K562 (cell line): ENCODE measurements around the gene TMEM218. TPM values are rescaled to one million over a fixed set of nuclear protein-coding genes. Genes with fewer than 3 reads are reported as not detected.

ENCODE experiments used
- ATAC-seq: fragments of 200-7000 bp; cut with Tn5 transposase; 3 replicates; pipeline ENCODE4 v1.9.1; 2020; ENCODE audit warnings: moderate library complexity
- BruUV-seq: library from RNA; stranded (reverse); fragments of 400-500 nt; replicated peaks from 2 replicates; lab custom pipeline; 2021; lab: Mats Ljungman, UMichigan
- CTCF ChIA-PET: fragments of 300-600 bp; formaldehyde crosslinking; extraction: SDS; loops from one replicate; lab custom pipeline; 2021; ENCODE audit warnings: low intra/inter-chr PET ratio; lab: Yijun Ruan, JAX
- POLR2A ChIA-PET: fragments of 300-600, 350-650 bp; sonication (Branson Sonifier 250); formaldehyde crosslinking; extraction: SDS; loops from one replicate; lab custom pipeline; 2021; ENCODE audit warnings: antibody characterized with exemption, inconsistent platforms; lab: Yijun Ruan, JAX
- DNase-seq, 4 experiments: peaks; one replicate each; pipeline versions ENCODE4 v3.0.0 to v3.0.0-alpha.2; 2011 to 2018; ENCODE audit warnings: low spot score in 3 of 4, mixed read lengths in 3 of 4; ENCODE audit errors: extremely low read depth in 1 of 4
- FAIRE-seq: peaks from 2 replicates; lab custom pipeline; 2011; peaks lifted over from hg19 to GRCh38; lab: Jason Lieb, UNC
- H2AFZ ChIP-seq: 2 replicates; pipeline ENCODE4 v1.6.0; 2011; ENCODE audit warnings: low read depth, low read length, control low read depth, inconsistent platforms
- H3K27ac ChIP-seq: fragments of 200-600 bp; 3 replicates; pipeline ENCODE4 v1.8.0; 2011; ENCODE audit warnings: low read depth, mild to moderate bottlenecking, control low read depth, inconsistent platforms, low read length, moderate library complexity, mixed read lengths; ENCODE audit errors: extremely low read depth
- H3K27me3 ChIP-seq, 2 experiments: fragments of 300-600 bp in 1 of 2; 2 replicates in 1 of 2; 3 replicates in 1 of 2; pipeline versions ENCODE4 v1.6.0 to v1.8.0; 2011; ENCODE audit warnings: inconsistent platforms in 2 of 2, low read length in 2 of 2, mild to moderate bottlenecking in 1 of 2, mixed read lengths in 1 of 2, moderate library complexity in 1 of 2; ENCODE audit not compliant: control insufficient read depth in 2 of 2, insufficient read depth in 2 of 2
- H3K36me3 ChIP-seq: fragments of 300-600 bp; 3 replicates; pipeline ENCODE4 v1.8.0; 2011; ENCODE audit warnings: mild to moderate bottlenecking, low read length, inconsistent platforms; ENCODE audit not compliant: control insufficient read depth, insufficient read depth
- H3K4me1 ChIP-seq, 2 experiments: fragments of 200-600 bp in 1 of 2; replicated peaks in 1 of 2; 2 replicates in 1 of 2; 3 replicates in 1 of 2; pipeline versions ENCODE4 v1.5.1 to v1.8.0; 2011; ENCODE audit warnings: inconsistent platforms in 2 of 2, low read length in 2 of 2, mild to moderate bottlenecking in 1 of 2, mixed read lengths in 1 of 2, moderate library complexity in 1 of 2; ENCODE audit not compliant: control insufficient read depth in 2 of 2, insufficient read depth in 2 of 2
- H3K4me2 ChIP-seq: 2 replicates; pipeline ENCODE4 v1.6.1; 2011; ENCODE audit warnings: low read length, control low read depth, inconsistent platforms, mixed read lengths; ENCODE audit not compliant: insufficient read depth
- H3K4me3 ChIP-seq: fragments of 200-600 bp; sonication (generic), shearing (Covaris generic); 2 replicates; pipeline ENCODE4 v1.5.1; 2016; ENCODE audit warnings: control low read depth, inconsistent platforms
- H3K79me2 ChIP-seq: fragments of 200-600 bp; 3 replicates; pipeline ENCODE4 v1.8.0; 2011; ENCODE audit warnings: low read length, inconsistent platforms; ENCODE audit not compliant: control insufficient read depth, insufficient read depth
- H3K9ac ChIP-seq, 2 experiments: 2 replicates each; pipeline versions ENCODE4 v1.6.0 to v1.6.1; 2011; ENCODE audit warnings: low read depth in 2 of 2, low read length in 2 of 2, control low read depth in 1 of 2, inconsistent platforms in 1 of 2, mild to moderate bottlenecking in 1 of 2, mixed read lengths in 1 of 2; ENCODE audit not compliant: insufficient read depth in 1 of 2
- H3K9me1 ChIP-seq: one replicate; pipeline ENCODE4 v1.6.0; 2011; ENCODE audit warnings: inconsistent platforms, mild to moderate bottlenecking, low read length, moderate library complexity; ENCODE audit not compliant: control insufficient read depth, insufficient read depth
- H3K9me3 ChIP-seq: replicated peaks from 2 replicates; pipeline ENCODE4 v1.5.1; 2011; ENCODE audit warnings: low read depth, low read length, inconsistent platforms; ENCODE audit not compliant: control insufficient read depth, insufficient read depth
- H4K20me1 ChIP-seq: replicated peaks from 2 replicates; pipeline ENCODE4 v1.6.1; 2011; ENCODE audit warnings: low read length, inconsistent platforms, mixed read lengths; ENCODE audit not compliant: control insufficient read depth, insufficient read depth
- ATF6 ChIP-seq: sonication (generic); formaldehyde crosslinking; IDR thresholded peaks from 2 replicates; pipeline ENCODE4 v1.4.0; 2020; ENCODE audit warnings: mild to moderate bottlenecking, missing genetic modification reagents
- ELF4 ChIP-seq: fragments of 450-650 bp; formaldehyde crosslinking; IDR thresholded peaks from 2 replicates; pipeline ENCODE4 v1.4.0; 2022; ENCODE audit warnings: missing genetic modification characterization
- JUND ChIP-seq, 2 experiments: IDR thresholded peaks; 2 replicates in 1 of 2; 3 replicates in 1 of 2; pipeline ENCODE4 v1.6.1; 2011; ENCODE audit warnings: borderline replicate concordance in 2 of 2, low read depth in 2 of 2, low read length in 2 of 2, improper control_type of control experiment in 1 of 2, missing biosample characterization in 1 of 2, missing genetic modification characterization in 1 of 2, missing genetic modification reagents in 1 of 2
- MCM2 ChIP-seq: fragments of 450-650 bp; IDR thresholded peaks from 2 replicates; pipeline ENCODE4 v1.6.1; 2017; ENCODE audit warnings: low read depth, mild to moderate bottlenecking
- NFRKB ChIP-seq: fragments of 450-650 bp; IDR thresholded peaks from 2 replicates; pipeline ENCODE4 v1.6.1; 2016; ENCODE audit warnings: low read depth
- TAF1 ChIP-seq: IDR thresholded peaks from 2 replicates; pipeline ENCODE4 v1.6.1; 2011; ENCODE audit warnings: mild to moderate bottlenecking, low read length, moderate library complexity; ENCODE audit not compliant: insufficient read depth, control insufficient read depth, severe bottlenecking; ENCODE audit errors: extremely low read depth
- ZFP1 ChIP-seq: fragments of 450-650 bp; formaldehyde crosslinking; IDR thresholded peaks from 2 replicates; pipeline ENCODE4 v1.4.0; 2020; ENCODE audit warnings: mild to moderate bottlenecking, mixed read lengths
- ZKSCAN8 ChIP-seq: fragments of 200-800 bp; sonication (Bioruptor generic); IDR thresholded peaks from 2 replicates; pipeline ENCODE4 v1.6.1; 2016; ENCODE audit warnings: missing genetic modification characterization, missing compliant biosample characterization
- ZNF444 ChIP-seq: fragments of 250-450 bp; sonication (Bioruptor Pico); IDR thresholded peaks from 2 replicates; pipeline ENCODE4 v1.4.0; 2020; ENCODE audit warnings: mild to moderate bottlenecking, moderate library complexity
- ZSCAN29 ChIP-seq: fragments of 450-650 bp; IDR thresholded peaks from 2 replicates; pipeline ENCODE4 v1.6.1; 2017
- WGBS: fragments of 100-300 bp; shearing (Covaris generic); methylation state at CpG from one replicate; pipeline ENCODE4 v1.1.6; 2016; ENCODE audit warnings: low coverage, mixed read lengths; ENCODE audit not compliant: insufficient coverage; ENCODE audit errors: missing lambda C conversion rate; 5-methylcytosine and 5-hydroxymethylcytosine counted together
- in situ Hi-C: fragments of 300-500 bp; cut with MboI; formaldehyde crosslinking; loops from 4 replicates; pipeline ENCODE4 v1.15.0; 2018; ENCODE audit warnings: inconsistent platforms, mixed read lengths
- intact Hi-C: fragments of 100-400 bp; cut with micrococcal nuclease; formaldehyde crosslinking; loops from 2 replicates; pipeline ENCODE4 v1.14.2; 2022
- polyA plus RNA-seq, 8 experiments: library from polyadenylated mRNA; depleted of rRNA in 4 of 8; stranded (reverse) in 5 of 8; unstranded in 3 of 8; fragments of >200 nt; fragmentation: Nextera tagmentation in 2 of 8; fragmentation: Illumina TruSeq in 1 of 8; extraction: Ambion mirVana in 2 of 8; extraction: Trizol in 1 of 8; gene quantifications; 2 replicates each; pipeline versions ENCODE4 v1.2.1 to v1.2.3, GENCODE V29; 2011 to 2014; ENCODE audit warnings: inconsistent platforms in 1 of 8, missing spikeins in 1 of 8
- total RNA-seq, 7 experiments: library from RNA; depleted of rRNA in 6 of 7; stranded (reverse); fragments of >200 nt in 6 of 7; fragmentation: Illumina TruSeq in 2 of 7; extraction: Trizol in 2 of 7; gene quantifications; 2 replicates each; pipeline versions ENCODE4 v1.2.1 to v1.2.3, GENCODE V29; 2011 to 2021; ENCODE audit warnings: low replicate concordance in 1 of 7

TMEM218 gene
- total and polyA plus RNA-seq, 9 of the 15 experiments (the other 6 are each of a cell fraction or from before 2014, with no cell fraction given) = 13.4 to 32.2 (median 25.4) TPM

GRCh38 chr11:125155100-125155444 is 43.6 kb upstream of the TMEM218 start:
- Histone ChIP-seq H3K27me3 (peaks cover 4 to 41% of the 10 kb centered on the region in 2 experiments), H4K20me1 (no peaks in the 10 kb centered on the region), H3K4me1 (no peaks in the 10 kb centered on the region), H2AFZ (no peak overlapping the region), H3K9me3 (no peaks in the 10 kb centered on the region; the same call in 1 of the 2 replicates), H3K4me2 (no peak overlapping the region), H3K36me3 (no peaks in the 10 kb centered on the region), H3K4me3 (no peak overlapping the region), H3K9ac (no peak overlapping the region), H3K27ac (no peak overlapping the region), H3K79me2 (no peaks in the 10 kb centered on the region)
- FAIRE-seq = no peak
- BruUV-seq = no TSS peak
- WGBS = 0% methylated on average over 5 of the region's 6 CpGs
- POLR2A ChIA-PET = no interaction called here
- no peak for DNase-seq
- intact Hi-C loops (no loop called here), in situ Hi-C loops (no loop called here)
- no peak for ATAC-seq
- 0 out of 2 replicates have a peak, but pooled peaks have one; percentile 9 for TF ChIP-seq ELF4 (CRISPR knock-in tag)
- no peak for TF ChIP-seq ZKSCAN8 (CRISPR knock-in tag)
- TF ChIP-seq, all 486 proteins: peak for 1
- CTCF ChIA-PET = no interaction called here
- H3K9me1 ChIP-seq = no peaks in the 10 kb centered on the region

- Histone ChIP-seq H3K9me1 (no peaks in the 10 kb centered on the region), H3K27ac (no peak overlapping the region), H3K79me2 (no peaks in the 10 kb centered on the region), H3K4me2 (no peak overlapping the region), H3K4me1 (no peaks in the 10 kb centered on the region), H3K9ac (no peak overlapping the region), H3K4me3 (no peak overlapping the region), H3K27me3 (peaks cover 4 to 41% of the 10 kb centered on the region in 2 experiments), H2AFZ (no peak overlapping the region), H3K9me3 (no peaks in the 10 kb centered on the region; the same call in 1 of the 2 replicates), H4K20me1 (no peaks in the 10 kb centered on the region), H3K36me3 (no peaks in the 10 kb centered on the region)
- intact Hi-C loops = no loop called here
- WGBS = 0% methylated on average over 7 of the region's 7 CpGs
- ChIA-PET CTCF (no interaction called here), POLR2A (interaction anchor here (0.6 kb wide), 1 partner anchor 52 kb away, joined by 3 read pairs; no protein-coding TSS in a partner anchor)
- no peak for FAIRE-seq
- no peak for ATAC-seq
- no peak for DNase-seq
- BruUV-seq = no TSS peak
- in situ Hi-C loops = no loop called here
- TF ChIP-seq JUND (IDR thresholded peaks at IDR 0.05; ENCODE audit: borderline replicate concordance, low read depth, low read length) (no peak), JUND (tag; IDR thresholded peaks at IDR 0.05; ENCODE audit: borderline replicate concordance, low read depth, low read length) (no peak), ZSCAN29 (no peak), MCM2 (no peak), ATF6 (CRISPR knock-in tag) (no peak), TAF1 (no peak), ZFP1 (CRISPR knock-in tag) (no peak), NFRKB (no peak), ZNF444 (no peak)
Measured at GRCh38 chr11:125154378-125155099, 43.1 kb upstream of the TMEM218 start.
